GM12878 (cell line): ENCODE measurements around the gene UACA. TPM values are rescaled to one million over a fixed set of nuclear protein-coding genes. Genes with fewer than 3 reads are reported as not detected.

Experiments used
- ATAC-seq: fragments of 200-7000 bp; cut with Tn5 transposase; 3 replicates; pipeline ENCODE4 v1.9.1; 2020; ENCODE audit warnings: mild to moderate bottlenecking, moderate library complexity
- BruUV-seq: library from RNA; stranded (reverse); fragments of 400-500 nt; replicated peaks from 2 replicates; lab custom pipeline; 2021; lab: Mats Ljungman, UMichigan
- CTCF ChIA-PET: fragments of 300-600 bp; sonication (Branson Sonifier 250); formaldehyde crosslinking; extraction: SDS; loops from one replicate; lab custom pipeline; 2021; ENCODE audit warnings: inconsistent platforms; lab: Yijun Ruan, JAX
- POLR2A ChIA-PET: fragments of 350-600 bp; formaldehyde crosslinking; extraction: SDS; loops from one replicate; lab custom pipeline; 2021; ENCODE audit warnings: inconsistent platforms; lab: Charles Lee
- RAD21 ChIA-PET: fragments of 300-600 bp; sonication (Branson Sonifier 250); formaldehyde crosslinking; loops from one replicate; lab custom pipeline; 2023; ENCODE audit warnings: antibody characterized with exemption; ENCODE audit not compliant: unreplicated experiment; lab: Charles Lee
- SMC1A ChIA-PET: fragments of 300-600 bp; sonication (Branson Sonifier 250); formaldehyde crosslinking; loops from one replicate; lab custom pipeline; 2023; ENCODE audit not compliant: unreplicated experiment, uncharacterized antibody; lab: Charles Lee
- DNase-seq: peaks from one replicate; pipeline ENCODE4 v3.0.0-alpha.2; 2011; ENCODE audit warnings: low read depth, low spot score
- FAIRE-seq: peaks from 3 replicates; lab custom pipeline; 2011; peaks lifted over from hg19 to GRCh38; lab: Jason Lieb, UNC
- H2AFZ ChIP-seq: 2 replicates; pipeline ENCODE4 v1.6.0; 2011; ENCODE audit warnings: low read depth, low read length, control low read depth; ENCODE audit not compliant: control insufficient read depth
- H3K27ac ChIP-seq: 2 replicates; pipeline ENCODE4 v1.5.1; 2011; ENCODE audit warnings: control low read depth; ENCODE audit not compliant: control insufficient read depth, insufficient read depth
- H3K27me3 ChIP-seq, 2 experiments: replicated peaks in 1 of 2; 2 replicates each; pipeline versions ENCODE4 v1.6.0 to v1.6.1; 2011; ENCODE audit warnings: low read length in 1 of 2; ENCODE audit not compliant: control insufficient read depth in 2 of 2, insufficient read depth in 2 of 2
- H3K36me3 ChIP-seq, 2 experiments: 2 replicates each; pipeline ENCODE4 v1.5.1; 2011; ENCODE audit warnings: low read length in 1 of 2; ENCODE audit not compliant: control insufficient read depth in 2 of 2, insufficient read depth in 2 of 2
- H3K4me1 ChIP-seq: 2 replicates; pipeline ENCODE4 v1.6.1; 2011; ENCODE audit warnings: mild to moderate bottlenecking, low read length, moderate library complexity, mixed read lengths; ENCODE audit not compliant: control insufficient read depth, insufficient read depth
- H3K4me2 ChIP-seq: 2 replicates; pipeline ENCODE4 v1.6.0; 2011; ENCODE audit warnings: control low read depth; ENCODE audit not compliant: control insufficient read depth, insufficient read depth
- H3K4me3 ChIP-seq: fragments of 200-600 bp; sonication (generic); 2 replicates; pipeline ENCODE4 v1.5.1; 2016
- H3K79me2 ChIP-seq: 2 replicates; pipeline ENCODE4 v1.6.0; 2011; ENCODE audit warnings: low read length; ENCODE audit not compliant: control insufficient read depth, insufficient read depth
- H3K9ac ChIP-seq: 2 replicates; pipeline ENCODE4 v1.8.0; 2011; ENCODE audit warnings: low read length, control low read depth, mixed read lengths; ENCODE audit not compliant: control insufficient read depth, insufficient read depth
- H3K9me3 ChIP-seq: replicated peaks from 3 replicates; pipeline ENCODE4 v1.5.1; 2011; ENCODE audit warnings: mild to moderate bottlenecking, low read length; ENCODE audit not compliant: control insufficient read depth, insufficient read depth
- H4K20me1 ChIP-seq: 2 replicates; pipeline ENCODE4 v1.6.0; 2011; ENCODE audit not compliant: control insufficient read depth, insufficient read depth
- ESRRA ChIP-seq: IDR thresholded peaks from 2 replicates; pipeline ENCODE4 v1.6.1; 2012; ENCODE audit warnings: mild to moderate bottlenecking, low read length, improper control_type of control experiment
- HDAC2 ChIP-seq: fragments of 200-600 bp; sonication (generic); IDR thresholded peaks from 2 replicates; pipeline ENCODE4 v1.6.1; 2017
- HDAC6 ChIP-seq: fragments of 200-600 bp; sonication (generic); IDR thresholded peaks from one replicate; pipeline ENCODE4 v1.8.0; 2017; ENCODE audit warnings: antibody characterized with exemption; ENCODE audit not compliant: unreplicated experiment
- MXI1 ChIP-seq: fragments of 150-350 bp; IDR thresholded peaks from 2 replicates; pipeline ENCODE4 v1.6.1; 2011; ENCODE audit warnings: low read depth, mild to moderate bottlenecking, inconsistent platforms, low read length, improper control_type of control experiment
- NFYB ChIP-seq: IDR thresholded peaks from 2 replicates; pipeline ENCODE4 v1.6.1; 2011; ENCODE audit warnings: low read depth, mild to moderate bottlenecking, low read length, improper control_type of control experiment, moderate library complexity; ENCODE audit not compliant: insufficient read depth
- TARDBP ChIP-seq: IDR thresholded peaks from 2 replicates; pipeline ENCODE4 v1.6.1; 2016; ENCODE audit warnings: borderline replicate concordance
- ZBTB40 ChIP-seq: fragments of 450-650 bp; IDR thresholded peaks from 2 replicates; pipeline ENCODE4 v1.6.1; 2016; ENCODE audit warnings: mild to moderate bottlenecking, moderate library complexity, borderline replicate concordance
- ZZZ3 ChIP-seq: IDR thresholded peaks from 2 replicates; pipeline ENCODE4 v1.6.1; 2011; ENCODE audit warnings: low read depth; ENCODE audit not compliant: control insufficient read depth, insufficient read length
- WGBS: methylation state at CpG from one replicate; pipeline ENCODE4 v1.1.6; 2016; ENCODE audit warnings: low lambda C conversion rate; ENCODE audit not compliant: insufficient replicate concordance, insufficient coverage; ENCODE audit errors: missing lambda C conversion rate; 5-methylcytosine and 5-hydroxymethylcytosine counted together
- in situ Hi-C: fragments of 300-500 bp; cut with MboI; formaldehyde crosslinking; loops from 9 replicates; pipeline ENCODE4 v1.14.3; 2018; ENCODE audit warnings: mixed read lengths
- intact Hi-C: fragments of 100-400 bp; cut with micrococcal nuclease; formaldehyde crosslinking; loops from one replicate; pipeline ENCODE4 v1.14.2; 2022; ENCODE audit not compliant: unreplicated experiment
- polyA plus RNA-seq, 11 experiments: library from polyadenylated mRNA; depleted of rRNA in 4 of 11; unstranded in 6 of 11; stranded (reverse) in 5 of 11; fragments of >200 nt; fragmentation: Nextera tagmentation in 4 of 11; fragmentation: Illumina TruSeq in 1 of 11; extraction: Ambion mirVana in 4 of 11; extraction: Trizol in 1 of 11; gene quantifications; 1 replicate in 1 of 11; 2 replicates in 10 of 11; pipeline versions ENCODE4 v1.2.1 to v1.2.3, GENCODE V29; 2011 to 2016; ENCODE audit warnings: inconsistent platforms in 2 of 11, missing spikeins in 2 of 11, low read depth in 1 of 11
- total RNA-seq, 4 experiments: library from RNA; depleted of rRNA in 3 of 4; stranded (reverse); fragments of >200 nt in 3 of 4; fragmentation: Illumina TruSeq in 1 of 4; extraction: Trizol in 1 of 4; gene quantifications; 2 replicates each; pipeline versions ENCODE4 v1.2.1 to v1.2.3, GENCODE V29; 2013 to 2021
- TF ChIP-seq, protein P1 (sequence below): fragments of 450-650 bp; IDR thresholded peaks from 2 replicates; pipeline ENCODE4 v1.6.1; 2017; ENCODE audit warnings: antibody characterized with exemption, mild to moderate bottlenecking, moderate library complexity
- TF ChIP-seq, protein P2 (sequence below): IDR thresholded peaks from 2 replicates; pipeline ENCODE4 v1.6.1; 2012; ENCODE audit warnings: mild to moderate bottlenecking, low read depth, low read length

Gene UACA
- total and polyA plus RNA-seq, 10 of the 15 experiments (the other 5 are each of a cell fraction or from before 2014, with no cell fraction given): 0.30 to 4.0 (median 2.0) TPM

DNA sequence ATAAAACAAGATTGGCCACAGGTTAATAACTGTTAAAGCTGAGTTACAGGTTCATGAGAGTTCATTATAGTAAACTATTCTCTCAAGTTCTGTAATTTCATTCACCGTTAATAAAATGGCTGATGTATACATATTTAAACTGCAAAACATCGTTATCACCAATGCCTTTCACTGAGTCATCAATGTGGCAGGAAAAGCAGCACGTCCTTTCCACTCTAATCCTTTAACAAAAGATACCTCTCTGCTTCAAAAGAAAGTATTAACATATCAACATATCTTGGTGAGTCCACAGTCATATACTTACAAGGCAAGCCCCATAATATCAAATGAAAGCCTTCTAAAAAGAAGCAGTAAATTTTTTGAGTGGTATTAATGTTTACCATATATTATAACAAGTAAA is 54.5 kb downstream of the UACA start:
- ATAC-seq (no peak), FAIRE-seq (no peak), DNase-seq (no peak)
- no peak overlapping the region for H3K4me3 ChIP-seq
- H3K4me2 ChIP-seq: no peak overlapping the region
- no peaks in the 10 kb centered on the region for H3K36me3 ChIP-seq
- TF ChIP-seq MXI1 (no peak), NFYB (no peak), HDAC2 (no peak), ZBTB40 (no peak), TARDBP (no peak), HDAC6 (no peak), ZZZ3 (no peak), ESRRA (no peak)
- TF ChIP-seq, protein P1, sequence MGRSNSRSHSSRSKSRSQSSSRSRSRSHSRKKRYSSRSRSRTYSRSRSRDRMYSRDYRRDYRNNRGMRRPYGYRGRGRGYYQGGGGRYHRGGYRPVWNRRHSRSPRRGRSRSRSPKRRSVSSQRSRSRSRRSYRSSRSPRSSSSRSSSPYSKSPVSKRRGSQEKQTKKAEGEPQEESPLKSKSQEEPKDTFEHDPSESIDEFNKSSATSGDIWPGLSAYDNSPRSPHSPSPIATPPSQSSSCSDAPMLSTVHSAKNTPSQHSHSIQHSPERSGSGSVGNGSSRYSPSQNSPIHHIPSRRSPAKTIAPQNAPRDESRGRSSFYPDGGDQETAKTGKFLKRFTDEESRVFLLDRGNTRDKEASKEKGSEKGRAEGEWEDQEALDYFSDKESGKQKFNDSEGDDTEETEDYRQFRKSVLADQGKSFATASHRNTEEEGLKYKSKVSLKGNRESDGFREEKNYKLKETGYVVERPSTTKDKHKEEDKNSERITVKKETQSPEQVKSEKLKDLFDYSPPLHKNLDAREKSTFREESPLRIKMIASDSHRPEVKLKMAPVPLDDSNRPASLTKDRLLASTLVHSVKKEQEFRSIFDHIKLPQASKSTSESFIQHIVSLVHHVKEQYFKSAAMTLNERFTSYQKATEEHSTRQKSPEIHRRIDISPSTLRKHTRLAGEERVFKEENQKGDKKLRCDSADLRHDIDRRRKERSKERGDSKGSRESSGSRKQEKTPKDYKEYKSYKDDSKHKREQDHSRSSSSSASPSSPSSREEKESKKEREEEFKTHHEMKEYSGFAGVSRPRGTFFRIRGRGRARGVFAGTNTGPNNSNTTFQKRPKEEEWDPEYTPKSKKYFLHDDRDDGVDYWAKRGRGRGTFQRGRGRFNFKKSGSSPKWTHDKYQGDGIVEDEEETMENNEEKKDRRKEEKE: no peak
- TF ChIP-seq, protein P2, sequence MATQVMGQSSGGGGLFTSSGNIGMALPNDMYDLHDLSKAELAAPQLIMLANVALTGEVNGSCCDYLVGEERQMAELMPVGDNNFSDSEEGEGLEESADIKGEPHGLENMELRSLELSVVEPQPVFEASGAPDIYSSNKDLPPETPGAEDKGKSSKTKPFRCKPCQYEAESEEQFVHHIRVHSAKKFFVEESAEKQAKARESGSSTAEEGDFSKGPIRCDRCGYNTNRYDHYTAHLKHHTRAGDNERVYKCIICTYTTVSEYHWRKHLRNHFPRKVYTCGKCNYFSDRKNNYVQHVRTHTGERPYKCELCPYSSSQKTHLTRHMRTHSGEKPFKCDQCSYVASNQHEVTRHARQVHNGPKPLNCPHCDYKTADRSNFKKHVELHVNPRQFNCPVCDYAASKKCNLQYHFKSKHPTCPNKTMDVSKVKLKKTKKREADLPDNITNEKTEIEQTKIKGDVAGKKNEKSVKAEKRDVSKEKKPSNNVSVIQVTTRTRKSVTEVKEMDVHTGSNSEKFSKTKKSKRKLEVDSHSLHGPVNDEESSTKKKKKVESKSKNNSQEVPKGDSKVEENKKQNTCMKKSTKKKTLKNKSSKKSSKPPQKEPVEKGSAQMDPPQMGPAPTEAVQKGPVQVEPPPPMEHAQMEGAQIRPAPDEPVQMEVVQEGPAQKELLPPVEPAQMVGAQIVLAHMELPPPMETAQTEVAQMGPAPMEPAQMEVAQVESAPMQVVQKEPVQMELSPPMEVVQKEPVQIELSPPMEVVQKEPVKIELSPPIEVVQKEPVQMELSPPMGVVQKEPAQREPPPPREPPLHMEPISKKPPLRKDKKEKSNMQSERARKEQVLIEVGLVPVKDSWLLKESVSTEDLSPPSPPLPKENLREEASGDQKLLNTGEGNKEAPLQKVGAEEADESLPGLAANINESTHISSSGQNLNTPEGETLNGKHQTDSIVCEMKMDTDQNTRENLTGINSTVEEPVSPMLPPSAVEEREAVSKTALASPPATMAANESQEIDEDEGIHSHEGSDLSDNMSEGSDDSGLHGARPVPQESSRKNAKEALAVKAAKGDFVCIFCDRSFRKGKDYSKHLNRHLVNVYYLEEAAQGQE: no peak
- H3K9ac ChIP-seq: no peak overlapping the region
- no peaks in the 10 kb centered on the region for H3K27me3 ChIP-seq
- SMC1A ChIA-PET: no interaction called here
- H2AFZ ChIP-seq: no peak overlapping the region
- RAD21 ChIA-PET: no interaction called here
- no TSS peak for BruUV-seq
- intact Hi-C loops: no loop called here
- POLR2A ChIA-PET: no interaction called here
- no peaks in the 10 kb centered on the region for H4K20me1 ChIP-seq
- in situ Hi-C loops: no loop called here
- no peaks in the 10 kb centered on the region for H3K4me1 ChIP-seq
- no peaks in the 10 kb centered on the region for H3K79me2 ChIP-seq
- H3K9me3 ChIP-seq: no peaks in the 10 kb centered on the region
- CTCF ChIA-PET: no interaction called here
- 35% methylated on average over 3 of the region's 3 CpGs for WGBS
- no peak overlapping the region for H3K27ac ChIP-seq
